HG03045 (cell line): ENCODE results near the gene LRBA.
"Not testable (repeated sequence)": the region's sequence is repeated elsewhere in the genome, so short reads cannot be mapped to it uniquely, and the experiment has no call there.

Experiments
- ATAC-seq: cut with Tn5 transposase; IDR thresholded peaks from one replicate; pipeline ENCODE4 v1.9.1; 2021; ENCODE audit warnings: mild to moderate bottlenecking, moderate library complexity; ENCODE audit not compliant: unreplicated experiment

LRBA gene

GRCh38 chr4:150533673-150534072, 481.4 kb downstream of the LRBA start:
- ATAC-seq: no peak

GRCh38 chr4:150525321-150525868, 489.7 kb downstream of the LRBA start:
- ATAC-seq: no peak

- ATAC-seq: no peak
Measured at GRCh38 chr4:150518559-150518958, 496.5 kb downstream of the LRBA start.

GRCh38 chr4:150515135-150515534, 499.9 kb downstream of the LRBA start:
- ATAC-seq: no peak

GRCh38 chr4:150514709-150515108, 500.4 kb downstream of the LRBA start:
- ATAC-seq: no peak

GRCh38 chr4:150510176-150510865, 504.8 kb downstream of the LRBA start:
- no peak for ATAC-seq

GRCh38 chr4:150507656-150508055, 507.4 kb downstream of the LRBA start:
- ATAC-seq: not testable (repeated sequence)

GRCh38 chr4:150501983-150502382, 513.1 kb downstream of the LRBA start:
- ATAC-seq: no peak

- no peak for ATAC-seq
Measured at GRCh38 chr4:150501009-150501727, 513.9 kb downstream of the LRBA start.

GRCh38 chr4:150497612-150498011, 517.5 kb downstream of the LRBA start:
- ATAC-seq: no peak

- ATAC-seq: no peak
Measured at GRCh38 chr4:150495550-150495949, 519.5 kb downstream of the LRBA start.

GRCh38 chr4:150493851-150494250, 521.2 kb downstream of the LRBA start:
- ATAC-seq: no peak

- no peak for ATAC-seq
Measured at GRCh38 chr4:150491132-150492049, 523.7 kb downstream of the LRBA start.

- no peak for ATAC-seq
Measured at GRCh38 chr4:150482581-150482980, 532.5 kb downstream of the LRBA start.

- ATAC-seq: no peak
Measured at GRCh38 chr4:150479657-150480056, 535.4 kb downstream of the LRBA start.

GRCh38 chr4:150477869-150478268, 537.2 kb downstream of the LRBA start:
- ATAC-seq: no peak

- no peak for ATAC-seq
Measured at GRCh38 chr4:150476776-150477175, 538.3 kb downstream of the LRBA start.

- no peak for ATAC-seq
Measured at GRCh38 chr4:150475763-150476162, 539.3 kb downstream of the LRBA start.

- ATAC-seq: no peak
Measured at GRCh38 chr4:150464523-150464922, 550.6 kb downstream of the LRBA start.

- ATAC-seq: no peak
Measured at GRCh38 chr4:150462743-150463142, 552.3 kb downstream of the LRBA start.

GRCh38 chr4:150461957-150462356, 553.1 kb downstream of the LRBA start:
- ATAC-seq: no peak
